ENCODE data around the gene TMEM132E.

Gene TMEM132E

DNA sequence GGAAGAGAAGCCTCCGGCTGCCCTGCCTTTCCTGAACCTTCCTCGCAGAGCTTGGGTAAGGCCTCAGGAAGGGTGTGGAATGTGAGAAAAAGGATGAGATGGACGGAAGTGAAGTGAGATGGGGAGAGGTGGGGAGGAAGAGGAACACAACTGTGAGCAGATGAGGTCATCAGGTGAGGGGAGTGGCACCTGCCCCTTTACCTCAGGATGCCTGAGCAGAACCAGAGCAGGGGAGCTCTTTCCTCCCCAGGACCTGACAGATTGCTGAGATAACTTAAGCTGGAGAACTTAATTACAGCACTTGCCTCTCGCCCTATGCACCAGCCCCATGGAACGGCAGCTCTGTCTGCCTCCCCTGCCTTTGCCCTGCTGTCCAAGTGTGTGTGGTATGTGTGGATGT, 29.8 kb downstream of the TMEM132E start (continued):
- TF ChIP-seq GLI2 (tag by site-specific recombination; IDR thresholded peaks at IDR 0.05; ENCODE audit: borderline replicate concordance, low read depth) = no peak
- TF ChIP-seq KLF10 (tag by site-specific recombination; IDR thresholded peaks at IDR 0.05) = no peak
- no peak for TF ChIP-seq ZBTB1 (tag by site-specific recombination; IDR thresholded peaks at IDR 0.05)
- TF ChIP-seq, protein P1, sequence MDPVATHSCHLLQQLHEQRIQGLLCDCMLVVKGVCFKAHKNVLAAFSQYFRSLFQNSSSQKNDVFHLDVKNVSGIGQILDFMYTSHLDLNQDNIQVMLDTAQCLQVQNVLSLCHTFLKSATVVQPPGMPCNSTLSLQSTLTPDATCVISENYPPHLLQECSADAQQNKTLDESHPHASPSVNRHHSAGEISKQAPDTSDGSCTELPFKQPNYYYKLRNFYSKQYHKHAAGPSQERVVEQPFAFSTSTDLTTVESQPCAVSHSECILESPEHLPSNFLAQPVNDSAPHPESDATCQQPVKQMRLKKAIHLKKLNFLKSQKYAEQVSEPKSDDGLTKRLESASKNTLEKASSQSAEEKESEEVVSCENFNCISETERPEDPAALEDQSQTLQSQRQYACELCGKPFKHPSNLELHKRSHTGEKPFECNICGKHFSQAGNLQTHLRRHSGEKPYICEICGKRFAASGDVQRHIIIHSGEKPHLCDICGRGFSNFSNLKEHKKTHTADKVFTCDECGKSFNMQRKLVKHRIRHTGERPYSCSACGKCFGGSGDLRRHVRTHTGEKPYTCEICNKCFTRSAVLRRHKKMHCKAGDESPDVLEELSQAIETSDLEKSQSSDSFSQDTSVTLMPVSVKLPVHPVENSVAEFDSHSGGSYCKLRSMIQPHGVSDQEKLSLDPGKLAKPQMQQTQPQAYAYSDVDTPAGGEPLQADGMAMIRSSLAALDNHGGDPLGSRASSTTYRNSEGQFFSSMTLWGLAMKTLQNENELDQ (tag by site-specific recombination; IDR thresholded peaks at IDR 0.05; ENCODE audit: low read depth) = no peak
- TF ChIP-seq, protein P2, sequence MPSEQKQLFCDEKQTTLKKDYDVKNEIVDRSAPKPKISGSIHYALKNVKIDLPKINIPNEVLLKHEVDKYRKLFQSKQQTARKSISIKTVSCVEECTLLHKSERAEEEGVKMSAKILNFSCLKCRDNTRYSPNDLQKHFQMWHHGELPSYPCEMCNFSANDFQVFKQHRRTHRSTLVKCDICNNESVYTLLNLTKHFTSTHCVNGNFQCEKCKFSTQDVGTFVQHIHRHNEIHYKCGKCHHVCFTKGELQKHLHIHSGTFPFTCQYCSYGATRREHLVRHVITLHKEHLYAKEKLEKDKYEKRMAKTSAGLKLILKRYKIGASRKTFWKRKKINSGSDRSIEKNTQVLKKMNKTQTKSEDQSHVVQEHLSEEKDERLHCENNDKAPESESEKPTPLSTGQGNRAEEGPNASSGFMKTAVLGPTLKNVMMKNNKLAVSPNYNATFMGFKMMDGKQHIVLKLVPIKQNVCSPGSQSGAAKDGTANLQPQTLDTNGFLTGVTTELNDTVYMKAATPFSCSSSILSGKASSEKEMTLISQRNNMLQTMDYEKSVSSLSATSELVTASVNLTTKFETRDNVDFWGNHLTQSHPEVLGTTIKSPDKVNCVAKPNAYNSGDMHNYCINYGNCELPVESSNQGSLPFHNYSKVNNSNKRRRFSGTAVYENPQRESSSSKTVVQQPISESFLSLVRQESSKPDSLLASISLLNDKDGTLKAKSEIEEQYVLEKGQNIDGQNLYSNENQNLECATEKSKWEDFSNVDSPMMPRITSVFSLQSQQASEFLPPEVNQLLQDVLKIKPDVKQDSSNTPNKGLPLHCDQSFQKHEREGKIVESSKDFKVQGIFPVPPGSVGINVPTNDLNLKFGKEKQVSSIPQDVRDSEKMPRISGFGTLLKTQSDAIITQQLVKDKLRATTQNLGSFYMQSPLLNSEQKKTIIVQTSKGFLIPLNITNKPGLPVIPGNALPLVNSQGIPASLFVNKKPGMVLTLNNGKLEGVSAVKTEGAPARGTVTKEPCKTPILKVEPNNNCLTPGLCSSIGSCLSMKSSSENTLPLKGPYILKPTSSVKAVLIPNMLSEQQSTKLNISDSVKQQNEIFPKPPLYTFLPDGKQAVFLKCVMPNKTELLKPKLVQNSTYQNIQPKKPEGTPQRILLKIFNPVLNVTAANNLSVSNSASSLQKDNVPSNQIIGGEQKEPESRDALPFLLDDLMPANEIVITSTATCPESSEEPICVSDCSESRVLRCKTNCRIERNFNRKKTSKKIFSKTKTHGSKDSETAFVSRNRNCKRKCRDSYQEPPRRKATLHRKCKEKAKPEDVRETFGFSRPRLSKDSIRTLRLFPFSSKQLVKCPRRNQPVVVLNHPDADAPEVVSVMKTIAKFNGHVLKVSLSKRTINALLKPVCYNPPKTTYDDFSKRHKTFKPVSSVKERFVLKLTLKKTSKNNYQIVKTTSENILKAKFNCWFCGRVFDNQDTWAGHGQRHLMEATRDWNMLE (tag by site-specific recombination; conservative IDR thresholded peaks at IDR 0.05; ENCODE audit: low read depth) = no peak
- TF ChIP-seq ZNF19 (tag by site-specific recombination; IDR thresholded peaks at IDR 0.05; ENCODE audit: low read depth) = no peak
- TF ChIP-seq TRIM28 (IDR thresholded peaks at IDR 0.05; ENCODE audit: borderline replicate concordance, low read length) = no peak
- TF ChIP-seq ZNF707 (tag by site-specific recombination; IDR thresholded peaks at IDR 0.05) = no peak
- no peak for TF ChIP-seq ZNF776 (tag by site-specific recombination; IDR thresholded peaks at IDR 0.05; ENCODE audit: borderline replicate concordance)
- no peak for TF ChIP-seq ZNF423 (tag by site-specific recombination; IDR thresholded peaks at IDR 0.05)
- no peak for TF ChIP-seq ZBTB7A (tag by site-specific recombination; IDR thresholded peaks at IDR 0.05; ENCODE audit: low read depth)
- TF ChIP-seq ZNF2 (tag by site-specific recombination; IDR thresholded peaks at IDR 0.05) = no peak
- no peak for TF ChIP-seq ZNF133 (tag by site-specific recombination; IDR thresholded peaks at IDR 0.05)
- TF ChIP-seq, protein P3, sequence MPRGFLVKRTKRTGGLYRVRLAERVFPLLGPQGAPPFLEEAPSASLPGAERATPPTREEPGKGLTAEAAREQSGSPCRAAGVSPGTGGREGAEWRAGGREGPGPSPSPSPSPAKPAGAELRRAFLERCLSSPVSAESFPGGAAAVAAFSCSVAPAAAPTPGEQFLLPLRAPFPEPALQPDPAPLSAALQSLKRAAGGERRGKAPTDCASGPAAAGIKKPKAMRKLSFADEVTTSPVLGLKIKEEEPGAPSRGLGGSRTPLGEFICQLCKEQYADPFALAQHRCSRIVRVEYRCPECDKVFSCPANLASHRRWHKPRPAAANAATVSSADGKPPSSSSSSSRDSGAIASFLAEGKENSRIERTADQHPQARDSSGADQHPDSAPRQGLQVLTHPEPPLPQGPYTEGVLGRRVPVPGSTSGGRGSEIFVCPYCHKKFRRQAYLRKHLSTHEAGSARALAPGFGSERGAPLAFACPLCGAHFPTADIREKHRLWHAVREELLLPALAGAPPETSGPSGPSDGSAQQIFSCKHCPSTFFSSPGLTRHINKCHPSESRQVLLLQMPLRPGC (tag by site-specific recombination; IDR thresholded peaks at IDR 0.05) = no peak
- TF ChIP-seq, protein P4, sequence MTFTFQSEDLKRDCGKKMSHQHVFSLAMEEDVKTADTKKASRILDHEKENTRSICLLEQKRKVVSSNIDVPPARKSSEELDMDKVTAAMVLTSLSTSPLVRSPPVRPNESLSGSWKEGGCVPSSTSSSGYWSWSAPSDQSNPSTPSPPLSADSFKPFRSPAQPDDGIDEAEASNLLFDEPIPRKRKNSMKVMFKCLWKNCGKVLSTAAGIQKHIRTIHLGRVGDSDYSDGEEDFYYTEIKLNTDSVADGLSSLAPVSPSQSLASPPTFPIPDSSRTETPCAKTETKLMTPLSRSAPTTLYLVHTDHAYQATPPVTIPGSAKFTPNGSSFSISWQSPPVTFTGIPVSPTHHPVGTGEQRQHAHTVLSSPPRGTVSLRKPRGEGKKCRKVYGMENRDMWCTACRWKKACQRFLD (tag by site-specific recombination; IDR thresholded peaks at IDR 0.05) = no peak
- TF ChIP-seq ZNF211 (tag by site-specific recombination; IDR thresholded peaks at IDR 0.05; ENCODE audit: low read depth) = no peak
- no peak for TF ChIP-seq ZNF354C (tag by site-specific recombination; IDR thresholded peaks at IDR 0.05; ENCODE audit: borderline replicate concordance, low read depth)
- TF ChIP-seq ZSCAN16 (tag by site-specific recombination; IDR thresholded peaks at IDR 0.05) = no peak
- TF ChIP-seq ZNF433 (tag by site-specific recombination; IDR thresholded peaks at IDR 0.05; ENCODE audit: low read depth) = no peak
- no peak for TF ChIP-seq ZNF555 (tag by site-specific recombination; conservative IDR thresholded peaks at IDR 0.05)
- no peak for TF ChIP-seq ZFP3 (tag by site-specific recombination; IDR thresholded peaks at IDR 0.05; ENCODE audit: low read depth)
- TF ChIP-seq, protein P5, sequence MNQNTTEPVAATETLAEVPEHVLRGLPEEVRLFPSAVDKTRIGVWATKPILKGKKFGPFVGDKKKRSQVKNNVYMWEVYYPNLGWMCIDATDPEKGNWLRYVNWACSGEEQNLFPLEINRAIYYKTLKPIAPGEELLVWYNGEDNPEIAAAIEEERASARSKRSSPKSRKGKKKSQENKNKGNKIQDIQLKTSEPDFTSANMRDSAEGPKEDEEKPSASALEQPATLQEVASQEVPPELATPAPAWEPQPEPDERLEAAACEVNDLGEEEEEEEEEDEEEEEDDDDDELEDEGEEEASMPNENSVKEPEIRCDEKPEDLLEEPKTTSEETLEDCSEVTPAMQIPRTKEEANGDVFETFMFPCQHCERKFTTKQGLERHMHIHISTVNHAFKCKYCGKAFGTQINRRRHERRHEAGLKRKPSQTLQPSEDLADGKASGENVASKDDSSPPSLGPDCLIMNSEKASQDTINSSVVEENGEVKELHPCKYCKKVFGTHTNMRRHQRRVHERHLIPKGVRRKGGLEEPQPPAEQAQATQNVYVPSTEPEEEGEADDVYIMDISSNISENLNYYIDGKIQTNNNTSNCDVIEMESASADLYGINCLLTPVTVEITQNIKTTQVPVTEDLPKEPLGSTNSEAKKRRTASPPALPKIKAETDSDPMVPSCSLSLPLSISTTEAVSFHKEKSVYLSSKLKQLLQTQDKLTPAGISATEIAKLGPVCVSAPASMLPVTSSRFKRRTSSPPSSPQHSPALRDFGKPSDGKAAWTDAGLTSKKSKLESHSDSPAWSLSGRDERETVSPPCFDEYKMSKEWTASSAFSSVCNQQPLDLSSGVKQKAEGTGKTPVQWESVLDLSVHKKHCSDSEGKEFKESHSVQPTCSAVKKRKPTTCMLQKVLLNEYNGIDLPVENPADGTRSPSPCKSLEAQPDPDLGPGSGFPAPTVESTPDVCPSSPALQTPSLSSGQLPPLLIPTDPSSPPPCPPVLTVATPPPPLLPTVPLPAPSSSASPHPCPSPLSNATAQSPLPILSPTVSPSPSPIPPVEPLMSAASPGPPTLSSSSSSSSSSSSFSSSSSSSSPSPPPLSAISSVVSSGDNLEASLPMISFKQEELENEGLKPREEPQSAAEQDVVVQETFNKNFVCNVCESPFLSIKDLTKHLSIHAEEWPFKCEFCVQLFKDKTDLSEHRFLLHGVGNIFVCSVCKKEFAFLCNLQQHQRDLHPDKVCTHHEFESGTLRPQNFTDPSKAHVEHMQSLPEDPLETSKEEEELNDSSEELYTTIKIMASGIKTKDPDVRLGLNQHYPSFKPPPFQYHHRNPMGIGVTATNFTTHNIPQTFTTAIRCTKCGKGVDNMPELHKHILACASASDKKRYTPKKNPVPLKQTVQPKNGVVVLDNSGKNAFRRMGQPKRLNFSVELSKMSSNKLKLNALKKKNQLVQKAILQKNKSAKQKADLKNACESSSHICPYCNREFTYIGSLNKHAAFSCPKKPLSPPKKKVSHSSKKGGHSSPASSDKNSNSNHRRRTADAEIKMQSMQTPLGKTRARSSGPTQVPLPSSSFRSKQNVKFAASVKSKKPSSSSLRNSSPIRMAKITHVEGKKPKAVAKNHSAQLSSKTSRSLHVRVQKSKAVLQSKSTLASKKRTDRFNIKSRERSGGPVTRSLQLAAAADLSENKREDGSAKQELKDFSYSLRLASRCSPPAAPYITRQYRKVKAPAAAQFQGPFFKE (tag by site-specific recombination; IDR thresholded peaks at IDR 0.05; ENCODE audit: borderline replicate concordance) = no peak
- TF ChIP-seq, protein P6, sequence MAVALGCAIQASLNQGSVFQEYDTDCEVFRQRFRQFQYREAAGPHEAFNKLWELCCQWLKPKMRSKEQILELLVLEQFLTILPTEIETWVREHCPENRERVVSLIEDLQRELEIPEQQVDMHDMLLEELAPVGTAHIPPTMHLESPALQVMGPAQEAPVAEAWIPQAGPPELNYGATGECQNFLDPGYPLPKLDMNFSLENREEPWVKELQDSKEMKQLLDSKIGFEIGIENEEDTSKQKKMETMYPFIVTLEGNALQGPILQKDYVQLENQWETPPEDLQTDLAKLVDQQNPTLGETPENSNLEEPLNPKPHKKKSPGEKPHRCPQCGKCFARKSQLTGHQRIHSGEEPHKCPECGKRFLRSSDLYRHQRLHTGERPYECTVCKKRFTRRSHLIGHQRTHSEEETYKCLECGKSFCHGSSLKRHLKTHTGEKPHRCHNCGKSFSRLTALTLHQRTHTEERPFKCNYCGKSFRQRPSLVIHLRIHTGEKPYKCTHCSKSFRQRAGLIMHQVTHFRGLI (tag by site-specific recombination; IDR thresholded peaks at IDR 0.05) = no peak

All from HEK293 (cell line).